ENCODE results near the gene NFKB1.
"Not testable (repeated sequence)": the region's sequence is repeated elsewhere in the genome, so short reads cannot be mapped to it uniquely, and the experiment has no call there.

The NFKB1 gene

DNA sequence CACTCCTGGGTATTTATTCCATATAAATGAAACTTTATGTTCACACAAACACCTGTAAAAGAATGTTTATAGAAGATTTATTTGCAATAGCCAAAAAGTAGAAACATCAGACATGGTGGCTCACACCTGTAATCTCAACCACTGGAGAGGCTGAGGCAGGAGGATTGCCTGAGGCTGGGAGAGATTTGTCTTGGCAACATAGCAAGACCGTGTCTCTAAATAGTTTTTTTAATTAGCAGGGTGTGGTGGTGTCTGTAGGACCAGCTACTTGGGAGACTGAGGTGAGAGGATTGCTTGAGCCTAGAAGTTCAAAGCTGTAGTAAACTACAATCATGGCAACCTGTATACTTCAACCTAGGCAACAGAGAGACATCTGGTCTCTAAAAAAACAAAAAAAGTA, 27.7 kb upstream of the NFKB1 start:
- Histone ChIP-seq H3K9ac (no peak overlapping the region), H3K27me3 (ENCODE audit: control insufficient read depth, insufficient read depth, low read length) (no peaks in the 10 kb centered on the region), H3K36me3 (ENCODE audit: control insufficient read depth, insufficient read depth, low read length) (no peaks in the 10 kb centered on the region), H3K4me1 (no peaks in the 10 kb centered on the region), H3K4me3 (ENCODE audit: low read depth, low read length) (no peak overlapping the region), H3K27ac (no peak overlapping the region), H3K79me2 (no peaks in the 10 kb centered on the region), H2AFZ (no peak overlapping the region), H3K4me2 (ENCODE audit: low read length) (no peak overlapping the region), H3K9me3 (ENCODE audit: control insufficient read depth, low read length) (no peaks in the 10 kb centered on the region)
- TF ChIP-seq, protein P1, sequence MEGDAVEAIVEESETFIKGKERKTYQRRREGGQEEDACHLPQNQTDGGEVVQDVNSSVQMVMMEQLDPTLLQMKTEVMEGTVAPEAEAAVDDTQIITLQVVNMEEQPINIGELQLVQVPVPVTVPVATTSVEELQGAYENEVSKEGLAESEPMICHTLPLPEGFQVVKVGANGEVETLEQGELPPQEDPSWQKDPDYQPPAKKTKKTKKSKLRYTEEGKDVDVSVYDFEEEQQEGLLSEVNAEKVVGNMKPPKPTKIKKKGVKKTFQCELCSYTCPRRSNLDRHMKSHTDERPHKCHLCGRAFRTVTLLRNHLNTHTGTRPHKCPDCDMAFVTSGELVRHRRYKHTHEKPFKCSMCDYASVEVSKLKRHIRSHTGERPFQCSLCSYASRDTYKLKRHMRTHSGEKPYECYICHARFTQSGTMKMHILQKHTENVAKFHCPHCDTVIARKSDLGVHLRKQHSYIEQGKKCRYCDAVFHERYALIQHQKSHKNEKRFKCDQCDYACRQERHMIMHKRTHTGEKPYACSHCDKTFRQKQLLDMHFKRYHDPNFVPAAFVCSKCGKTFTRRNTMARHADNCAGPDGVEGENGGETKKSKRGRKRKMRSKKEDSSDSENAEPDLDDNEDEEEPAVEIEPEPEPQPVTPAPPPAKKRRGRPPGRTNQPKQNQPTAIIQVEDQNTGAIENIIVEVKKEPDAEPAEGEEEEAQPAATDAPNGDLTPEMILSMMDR (IDR thresholded peaks at IDR 0.05), result no peak

DNA sequence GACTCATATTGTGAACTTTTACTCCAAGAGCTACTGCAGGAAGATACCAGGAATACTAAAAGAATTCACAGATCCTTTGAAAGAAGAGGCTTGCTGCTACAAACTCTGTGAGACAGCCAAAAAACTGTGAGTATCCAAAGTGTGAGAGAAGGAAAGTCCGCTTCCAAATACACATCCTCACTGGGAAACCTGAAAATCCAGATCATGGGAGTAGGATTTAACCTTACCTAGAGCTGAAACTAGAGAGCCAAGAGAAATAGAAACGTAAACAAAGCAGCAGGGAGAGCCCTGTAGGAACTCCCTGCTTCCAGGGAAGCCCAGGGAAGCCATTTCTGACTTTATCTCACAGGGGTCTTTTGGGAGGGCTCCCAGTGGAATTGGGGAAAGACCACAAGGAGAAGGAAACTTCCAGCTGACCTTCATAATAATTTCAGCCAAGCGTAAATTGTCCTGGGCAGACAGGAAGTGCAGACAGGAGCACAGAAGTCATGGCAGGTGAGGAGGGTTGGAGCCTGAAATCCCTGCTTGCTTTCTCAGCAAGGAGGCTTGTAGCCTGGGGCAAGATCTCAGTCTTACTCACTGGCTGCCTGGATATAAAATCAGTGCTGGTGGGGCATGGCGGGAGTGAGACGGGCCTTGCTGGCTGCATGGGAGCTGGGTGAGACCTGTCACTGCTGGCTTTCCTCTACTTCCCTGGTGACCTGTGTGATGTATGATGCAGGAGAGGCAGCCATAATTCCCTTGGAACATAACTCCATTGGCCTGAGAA, 26.2 kb upstream of the NFKB1 start:
- Histone ChIP-seq H3K4me3 (ENCODE audit: low read depth, low read length) (no peak overlapping the region), H3K27me3 (ENCODE audit: control insufficient read depth, insufficient read depth, low read length) (no peaks in the 10 kb centered on the region), H3K36me3 (ENCODE audit: control insufficient read depth, insufficient read depth, low read length) (no peaks in the 10 kb centered on the region), H3K4me1 (no peaks in the 10 kb centered on the region), H3K79me2 (no peaks in the 10 kb centered on the region), H3K9ac (no peak overlapping the region), H2AFZ (no peak overlapping the region), H3K9me3 (ENCODE audit: control insufficient read depth, low read length) (no peaks in the 10 kb centered on the region), H3K27ac (no peak overlapping the region), H3K4me2 (ENCODE audit: low read length) (no peak overlapping the region)
- TF ChIP-seq, protein P1 (IDR thresholded peaks at IDR 0.05), result no peak

DNA sequence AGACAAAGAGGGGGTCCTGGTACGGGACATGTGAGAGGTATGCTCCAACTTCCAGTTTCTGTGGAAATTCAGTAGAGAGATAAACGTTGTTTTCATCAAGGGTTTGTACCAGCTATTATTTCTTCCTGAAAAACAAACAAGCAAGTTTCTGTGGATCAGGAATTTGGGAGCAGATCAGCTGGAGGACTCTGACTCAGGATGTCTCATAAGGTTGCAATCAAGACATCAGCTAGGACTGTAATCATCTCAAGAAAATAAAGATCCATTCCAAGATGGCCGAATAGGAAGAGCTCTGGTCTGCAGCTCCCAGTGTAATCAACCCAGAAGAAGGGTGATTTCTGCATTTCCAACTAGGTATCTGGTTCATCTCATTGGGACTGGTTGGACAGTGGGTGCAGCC, 23.5 kb upstream of the NFKB1 start:
- Histone ChIP-seq H3K27me3 (ENCODE audit: control insufficient read depth, insufficient read depth, low read length) (no peaks in the 10 kb centered on the region), H3K9ac (no peak overlapping the region), H3K27ac (no peak overlapping the region), H3K4me2 (ENCODE audit: low read length) (no peak overlapping the region), H3K9me3 (ENCODE audit: control insufficient read depth, low read length) (no peaks in the 10 kb centered on the region), H3K4me3 (ENCODE audit: low read depth, low read length) (no peak overlapping the region), H3K4me1 (no peaks in the 10 kb centered on the region), H3K79me2 (no peaks in the 10 kb centered on the region), H2AFZ (no peak overlapping the region), H3K36me3 (ENCODE audit: control insufficient read depth, insufficient read depth, low read length) (no peaks in the 10 kb centered on the region)
- TF ChIP-seq, protein P1 (IDR thresholded peaks at IDR 0.05), result no peak

DNA sequence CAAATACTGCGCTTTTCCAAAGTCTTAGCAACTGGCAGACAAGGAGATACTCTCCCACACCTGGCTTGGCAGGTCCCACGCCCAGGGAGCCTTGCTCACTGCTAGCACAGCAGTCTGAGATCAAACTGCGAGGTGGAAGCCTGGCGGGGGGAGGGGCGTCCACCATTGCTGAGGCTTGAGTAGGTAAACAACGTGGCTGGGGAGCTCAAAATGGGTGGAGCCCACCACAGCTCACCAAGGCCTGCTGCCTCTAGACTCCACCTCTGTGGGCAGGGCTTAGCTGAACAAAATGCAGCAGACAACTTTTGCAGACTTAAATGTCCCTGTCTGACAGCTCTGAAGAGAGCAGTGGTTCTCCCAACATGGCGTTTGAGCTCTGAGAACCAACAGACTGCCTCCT, 23.0 kb upstream of the NFKB1 start:
- Histone ChIP-seq H3K27me3 (ENCODE audit: control insufficient read depth, insufficient read depth, low read length) (no peaks in the 10 kb centered on the region), H3K36me3 (ENCODE audit: control insufficient read depth, insufficient read depth, low read length) (no peaks in the 10 kb centered on the region), H3K4me1 (no peaks in the 10 kb centered on the region), H3K79me2 (no peaks in the 10 kb centered on the region), H3K9me3 (ENCODE audit: control insufficient read depth, low read length) (no peaks in the 10 kb centered on the region), H2AFZ (no peak overlapping the region), H3K4me2 (ENCODE audit: low read length) (no peak overlapping the region), H3K9ac (no peak overlapping the region), H3K27ac (no peak overlapping the region), H3K4me3 (ENCODE audit: low read depth, low read length) (no peak overlapping the region)
- TF ChIP-seq, protein P1 (IDR thresholded peaks at IDR 0.05), result no peak

DNA sequence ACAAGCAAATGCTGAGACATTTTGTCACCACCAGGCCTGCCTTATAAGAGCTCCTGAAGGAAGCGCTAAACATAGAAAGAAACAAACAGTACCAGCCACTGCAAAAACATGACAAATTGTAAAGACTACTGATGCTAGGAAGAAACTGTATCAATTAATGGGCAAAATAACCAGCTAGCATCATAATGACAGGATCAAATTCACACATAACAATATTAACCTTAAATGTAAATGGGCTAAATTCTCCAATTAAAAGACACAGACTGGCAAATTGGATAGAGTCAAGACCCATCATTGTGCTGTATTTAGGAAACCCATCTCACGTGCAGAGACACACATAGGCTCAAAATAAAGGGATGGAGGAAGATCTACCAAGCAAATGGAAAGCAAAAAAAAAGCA, 21.3 kb upstream of the NFKB1 start:
- not testable (repeated sequence) for H3K4me1 ChIP-seq; H3K9ac ChIP-seq; H3K79me2 ChIP-seq; H3K27me3 ChIP-seq (ENCODE audit: control insufficient read depth, insufficient read depth, low read length); H3K4me3 ChIP-seq (ENCODE audit: low read depth, low read length); H3K4me2 ChIP-seq (ENCODE audit: low read length); H3K36me3 ChIP-seq (ENCODE audit: control insufficient read depth, insufficient read depth, low read length); H2AFZ ChIP-seq; H3K27ac ChIP-seq; H3K9me3 ChIP-seq (ENCODE audit: control insufficient read depth, low read length)
